DND-41 (cell line): ENCODE results near the gene FGA.

Source experiments
- ATAC-seq: fragments of 200-7000 bp; cut with Tn5 transposase; 3 replicates; pipeline ENCODE4 v1.9.1; 2021; ENCODE audit warnings: low read depth; ENCODE audit not compliant: insufficient read depth
- DNase-seq: peaks from one replicate; pipeline ENCODE4 v3.0.0-alpha.2; 2020
- H2AFZ ChIP-seq: 2 replicates; pipeline ENCODE4 v1.6.0; 2012; ENCODE audit warnings: low read depth, low read length
- H3K27ac ChIP-seq: 2 replicates; pipeline ENCODE4 v1.5.1; 2012; ENCODE audit warnings: low read length, inconsistent platforms
- H3K27me3 ChIP-seq: fragments of 200-600 bp; sonication (generic); 2 replicates; pipeline ENCODE4 v1.6.0; 2012; ENCODE audit warnings: low read length, mild to moderate bottlenecking, inconsistent platforms; ENCODE audit not compliant: insufficient read depth, poor library complexity
- H3K36me3 ChIP-seq: 2 replicates; pipeline ENCODE4 v1.5.1; 2012; ENCODE audit warnings: low read length, inconsistent platforms; ENCODE audit not compliant: insufficient read depth
- H3K4me1 ChIP-seq: 2 replicates; pipeline ENCODE4 v1.5.1; 2012; ENCODE audit warnings: mild to moderate bottlenecking, low read length; ENCODE audit not compliant: insufficient read depth
- H3K4me2 ChIP-seq: 2 replicates; pipeline ENCODE4 v1.6.0; 2012; ENCODE audit warnings: mild to moderate bottlenecking, moderate library complexity, low read length, inconsistent platforms; ENCODE audit not compliant: insufficient read depth
- H3K4me3 ChIP-seq, 2 experiments: fragments of 200-600 bp in 1 of 2; shearing (Covaris generic) in 1 of 2; 2 replicates each; pipeline ENCODE4 v1.5.1; 2012 to 2016; ENCODE audit warnings: inconsistent platforms in 2 of 2, low read length in 2 of 2, mild to moderate bottlenecking in 2 of 2, low read depth in 1 of 2, moderate library complexity in 1 of 2
- H3K79me2 ChIP-seq: 2 replicates; pipeline ENCODE4 v1.6.0; 2012; ENCODE audit warnings: low read length, inconsistent platforms; ENCODE audit not compliant: insufficient read depth
- H3K9ac ChIP-seq: 2 replicates; pipeline ENCODE4 v1.6.0; 2012; ENCODE audit warnings: low read depth, mild to moderate bottlenecking, inconsistent platforms, low read length, moderate library complexity
- H3K9me3 ChIP-seq: 2 replicates; pipeline ENCODE4 v1.5.1; 2012; ENCODE audit warnings: low read length, moderate library complexity, mild to moderate bottlenecking, inconsistent platforms; ENCODE audit not compliant: insufficient read depth, severe bottlenecking
- H4K20me1 ChIP-seq: 2 replicates; pipeline ENCODE4 v1.6.0; 2012; ENCODE audit warnings: low read length; ENCODE audit not compliant: insufficient read depth
- EZH2 ChIP-seq: IDR thresholded peaks from 3 replicates; pipeline ENCODE4 v1.6.1; 2012; ENCODE audit warnings: borderline replicate concordance, low read depth, mild to moderate bottlenecking, moderate library complexity, low read length, inconsistent platforms; ENCODE audit not compliant: severe bottlenecking
- TF ChIP-seq, protein P1 (sequence below): IDR thresholded peaks from 2 replicates; pipeline ENCODE4 v1.5.1; 2012; ENCODE audit warnings: borderline replicate concordance, low read length, moderate library complexity, mild to moderate bottlenecking; ENCODE audit not compliant: poor library complexity, severe bottlenecking; ENCODE audit errors: extremely low read depth

FGA gene

DNA sequence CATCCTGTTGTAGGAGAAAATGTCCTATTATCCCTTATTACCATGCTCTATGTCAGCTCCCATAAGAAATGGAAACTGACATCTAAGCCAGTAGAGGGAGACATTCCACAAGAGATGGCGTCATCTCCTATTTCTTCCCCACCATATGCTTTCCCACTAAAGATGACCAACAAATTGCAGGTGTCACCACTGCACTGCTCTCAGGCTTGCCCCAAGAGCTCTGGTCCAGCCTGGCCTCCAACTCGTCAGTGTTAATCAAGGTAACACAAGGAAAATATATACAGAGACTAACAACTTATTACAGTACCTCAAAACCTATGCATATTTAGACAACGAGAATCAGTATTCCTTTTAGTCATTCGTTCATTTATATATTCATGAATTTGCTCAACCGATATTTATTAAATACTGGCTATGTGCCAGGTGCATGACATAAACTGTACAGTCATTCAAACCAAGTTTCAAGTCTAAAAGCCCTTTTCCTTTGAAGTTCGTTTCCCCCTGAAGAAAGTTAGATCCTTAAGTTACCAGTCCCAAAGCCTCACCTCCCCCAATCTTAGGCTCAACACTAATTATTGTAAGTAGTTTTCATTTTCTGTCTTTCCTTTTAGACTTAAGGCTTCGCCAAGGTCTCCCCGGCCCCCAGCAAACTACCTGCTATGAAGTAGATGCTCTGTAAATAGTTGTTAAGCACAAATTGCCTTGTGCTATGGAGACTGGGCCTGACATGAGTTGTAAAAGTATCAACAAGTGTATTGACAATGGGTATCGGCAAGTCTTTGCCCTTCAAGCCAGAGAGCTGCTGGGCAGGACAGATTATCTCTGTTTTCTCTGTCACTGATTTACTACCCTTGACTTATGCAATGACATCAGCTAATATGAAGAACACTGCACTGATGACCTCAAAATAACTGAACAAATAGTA is 30.8 kb downstream of the FGA start:
- ATAC-seq (peak; percentile 67; the same call in 1 of the 3 replicates), DNase-seq (peak; percentile 6)
- Histone ChIP-seq H3K36me3 (no peaks in the 10 kb centered on the region), H4K20me1 (no peaks in the 10 kb centered on the region), H3K9ac (no peak overlapping the region), H3K27me3 (peaks cover 8% of the 10 kb centered on the region), H3K79me2 (no peaks in the 10 kb centered on the region), H3K9me3 (no peaks in the 10 kb centered on the region), H3K27ac (no peak overlapping the region), H3K4me3 (no peak overlapping the region), H3K4me1 (no peaks in the 10 kb centered on the region), H3K4me2 (no peak overlapping the region), H2AFZ (no peak overlapping the region)
- no peak for TF ChIP-seq EZH2
- TF ChIP-seq, protein P1, sequence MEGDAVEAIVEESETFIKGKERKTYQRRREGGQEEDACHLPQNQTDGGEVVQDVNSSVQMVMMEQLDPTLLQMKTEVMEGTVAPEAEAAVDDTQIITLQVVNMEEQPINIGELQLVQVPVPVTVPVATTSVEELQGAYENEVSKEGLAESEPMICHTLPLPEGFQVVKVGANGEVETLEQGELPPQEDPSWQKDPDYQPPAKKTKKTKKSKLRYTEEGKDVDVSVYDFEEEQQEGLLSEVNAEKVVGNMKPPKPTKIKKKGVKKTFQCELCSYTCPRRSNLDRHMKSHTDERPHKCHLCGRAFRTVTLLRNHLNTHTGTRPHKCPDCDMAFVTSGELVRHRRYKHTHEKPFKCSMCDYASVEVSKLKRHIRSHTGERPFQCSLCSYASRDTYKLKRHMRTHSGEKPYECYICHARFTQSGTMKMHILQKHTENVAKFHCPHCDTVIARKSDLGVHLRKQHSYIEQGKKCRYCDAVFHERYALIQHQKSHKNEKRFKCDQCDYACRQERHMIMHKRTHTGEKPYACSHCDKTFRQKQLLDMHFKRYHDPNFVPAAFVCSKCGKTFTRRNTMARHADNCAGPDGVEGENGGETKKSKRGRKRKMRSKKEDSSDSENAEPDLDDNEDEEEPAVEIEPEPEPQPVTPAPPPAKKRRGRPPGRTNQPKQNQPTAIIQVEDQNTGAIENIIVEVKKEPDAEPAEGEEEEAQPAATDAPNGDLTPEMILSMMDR = peak; percentile 74

DNA sequence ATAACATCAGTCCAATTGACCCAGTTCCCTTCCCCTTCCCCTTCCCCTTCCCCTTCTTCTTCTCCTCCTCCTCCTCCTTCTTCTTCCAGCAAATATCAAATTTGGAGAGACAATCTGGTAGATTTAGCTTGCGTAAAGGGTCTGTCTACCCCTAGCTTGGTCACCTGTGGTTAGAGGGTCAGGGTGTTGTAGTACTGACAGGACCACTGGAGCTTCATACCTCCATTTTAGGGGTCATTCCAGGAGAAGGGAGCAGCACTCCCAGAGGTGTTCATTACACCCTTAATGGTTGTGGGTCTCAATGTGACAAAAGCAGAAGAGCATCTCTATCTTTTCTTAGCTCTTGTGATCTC is 31.4 kb downstream of the FGA start:
- peaks cover 8% of the 10 kb centered on the region for H3K27me3 ChIP-seq
- DNase-seq (no peak), ATAC-seq (no peak)
- no peak overlapping the region for H3K4me2 ChIP-seq
- H3K4me1 ChIP-seq = no peaks in the 10 kb centered on the region
- no peak overlapping the region for H3K9ac ChIP-seq
- H3K4me3 ChIP-seq = no peak overlapping the region
- H4K20me1 ChIP-seq = no peaks in the 10 kb centered on the region
- H3K36me3 ChIP-seq = no peaks in the 10 kb centered on the region
- no peak overlapping the region for H3K27ac ChIP-seq
- TF ChIP-seq, protein P1 = no peak
- no peak for TF ChIP-seq EZH2
- no peaks in the 10 kb centered on the region for H3K9me3 ChIP-seq
- H3K79me2 ChIP-seq = no peaks in the 10 kb centered on the region
- no peak overlapping the region for H2AFZ ChIP-seq

DNA sequence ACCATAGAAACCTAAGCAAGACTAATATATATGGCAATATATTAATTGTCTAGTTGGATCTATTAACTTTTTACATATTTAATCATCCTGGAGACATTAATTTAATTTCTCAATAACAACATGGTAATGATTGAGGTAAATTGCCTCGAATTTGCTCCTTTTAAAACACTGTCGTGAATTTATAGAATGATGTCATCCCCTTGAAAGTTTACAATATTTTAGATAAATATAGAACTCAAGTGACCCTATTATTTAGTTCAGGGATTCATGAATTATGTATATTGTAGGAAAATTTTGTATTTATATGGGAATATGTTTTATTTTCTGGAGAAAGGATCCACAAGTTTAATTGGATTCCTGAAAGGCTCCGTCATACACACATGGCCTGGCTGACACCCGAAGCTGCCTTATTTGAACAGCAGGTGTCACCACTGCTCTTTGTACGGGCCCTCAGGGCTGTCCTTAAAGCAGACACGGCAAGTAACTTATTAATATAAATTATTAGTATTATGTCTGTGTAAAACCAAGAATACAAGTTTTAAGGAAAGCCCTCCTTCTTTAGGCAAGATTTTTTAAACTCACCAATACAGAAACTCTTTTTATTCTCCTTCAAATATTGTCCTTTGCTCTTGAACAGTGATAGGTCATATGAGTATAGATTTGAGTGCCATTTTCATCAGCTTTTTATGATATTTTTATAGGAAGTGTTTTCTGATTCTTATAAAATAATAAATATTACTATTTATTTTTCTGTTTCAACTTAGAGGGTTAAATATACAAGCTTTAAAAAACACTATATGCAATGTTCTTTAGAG is 38.5 kb downstream of the FGA start:
- TF ChIP-seq EZH2 = no peak
- TF ChIP-seq, protein P1 = peak; percentile 83
- DNase-seq (peak; percentile 74), ATAC-seq (peak; percentile 57)
- no peak overlapping the region for H3K9ac ChIP-seq
- peaks cover 6% of the 10 kb centered on the region; the same call in 1 of the 2 replicates for H3K36me3 ChIP-seq
- H3K9me3 ChIP-seq = no peaks in the 10 kb centered on the region
- no peak overlapping the region for H3K4me3 ChIP-seq
- 0 out of 2 replicates have a peak overlapping the region, but pooled peaks have one; percentile 26 for H2AFZ ChIP-seq
- no peak overlapping the region for H3K4me2 ChIP-seq
- H3K27ac ChIP-seq = no peak overlapping the region
- H4K20me1 ChIP-seq = peaks cover 6% of the 10 kb centered on the region; the same call in 1 of the 2 replicates
- H3K79me2 ChIP-seq = peaks cover 30% of the 10 kb centered on the region
- H3K27me3 ChIP-seq = peaks cover 4% of the 10 kb centered on the region
- H3K4me1 ChIP-seq = peaks cover 20% of the 10 kb centered on the region
